8988T (cell line): ENCODE data around the gene USP54.

Experiments
- DNase-seq: peaks from one replicate; pipeline ENCODE4 v3.0.0; 2011

Gene USP54

GRCh38 chr10:73459683-73460314, 131.3 kb downstream of the USP54 start:
- no peak for DNase-seq

GRCh38 chr10:73456187-73456890, 134.8 kb downstream of the USP54 start:
- no peak for DNase-seq

GRCh38 chr10:73449113-73449512, 142.0 kb downstream of the USP54 start:
- no peak for DNase-seq

GRCh38 chr10:73448384-73448783, 142.8 kb downstream of the USP54 start:
- no peak for DNase-seq
